ENCODE measurements around the gene C16orf92. TPM values are rescaled to one million over a fixed set of nuclear protein-coding genes. Genes with fewer than 3 reads are reported as not detected.
A peak's percentile ranks its signal among the peaks of the same experiment; 100 is the strongest.

Gene C16orf92
- total RNA-seq, 2 experiments from 2014 or later, result not detected

DNA sequence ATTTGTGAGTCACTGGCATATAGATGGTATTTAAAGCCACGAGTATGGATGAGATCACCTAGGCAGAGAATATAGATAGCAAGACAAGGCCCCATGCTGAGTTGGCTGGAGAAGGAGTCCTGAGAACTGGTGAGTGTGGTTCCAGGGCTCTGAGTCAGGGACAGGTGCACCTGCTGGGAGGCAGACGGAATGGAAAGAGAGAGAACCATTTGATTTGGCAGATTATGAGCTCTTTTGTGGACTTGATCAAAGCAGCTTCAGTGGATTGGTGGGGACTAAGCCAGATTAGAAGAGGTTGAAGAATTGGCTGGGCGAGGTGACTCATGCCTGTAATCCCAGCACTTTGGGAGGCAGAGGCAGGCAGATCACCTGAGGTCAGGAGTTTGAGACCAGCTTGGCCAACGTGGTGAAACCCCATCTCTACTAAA is 4.3 kb upstream of the C16orf92 start:
- H3K9me3 Mint-ChIP-seq, result no peaks in the 10 kb centered on the region
- Histone ChIP-seq H3K36me3 (ENCODE audit: insufficient read depth, low read length) (no peaks in the 10 kb centered on the region), H3K4me3 (ENCODE audit: low read length) (no peak overlapping the region), H3K9me3 (ENCODE audit: control insufficient read depth in 1 of 2, insufficient read depth in 1 of 2, low read length in 2 of 2) (no peaks in the 10 kb centered on the region), H3K27me3 (ENCODE audit: control insufficient read depth in 1 of 2, insufficient read depth in 2 of 2, low read length in 2 of 2) (no peaks in the 10 kb centered on the region), H3K4me1 (ENCODE audit: insufficient read depth, low read length) (peaks cover 13% of the 10 kb centered on the region), H3K27ac (ENCODE audit: low read depth in 1 of 2, low read length in 2 of 2) (no peak overlapping the region)
- intact Hi-C loops (cut with DNase I, micrococcal nuclease), result no loop called here
- TF ChIP-seq, protein P1, sequence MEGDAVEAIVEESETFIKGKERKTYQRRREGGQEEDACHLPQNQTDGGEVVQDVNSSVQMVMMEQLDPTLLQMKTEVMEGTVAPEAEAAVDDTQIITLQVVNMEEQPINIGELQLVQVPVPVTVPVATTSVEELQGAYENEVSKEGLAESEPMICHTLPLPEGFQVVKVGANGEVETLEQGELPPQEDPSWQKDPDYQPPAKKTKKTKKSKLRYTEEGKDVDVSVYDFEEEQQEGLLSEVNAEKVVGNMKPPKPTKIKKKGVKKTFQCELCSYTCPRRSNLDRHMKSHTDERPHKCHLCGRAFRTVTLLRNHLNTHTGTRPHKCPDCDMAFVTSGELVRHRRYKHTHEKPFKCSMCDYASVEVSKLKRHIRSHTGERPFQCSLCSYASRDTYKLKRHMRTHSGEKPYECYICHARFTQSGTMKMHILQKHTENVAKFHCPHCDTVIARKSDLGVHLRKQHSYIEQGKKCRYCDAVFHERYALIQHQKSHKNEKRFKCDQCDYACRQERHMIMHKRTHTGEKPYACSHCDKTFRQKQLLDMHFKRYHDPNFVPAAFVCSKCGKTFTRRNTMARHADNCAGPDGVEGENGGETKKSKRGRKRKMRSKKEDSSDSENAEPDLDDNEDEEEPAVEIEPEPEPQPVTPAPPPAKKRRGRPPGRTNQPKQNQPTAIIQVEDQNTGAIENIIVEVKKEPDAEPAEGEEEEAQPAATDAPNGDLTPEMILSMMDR (IDR thresholded peaks at IDR 0.05), result no peak
- POLR2A ChIA-PET, result no interaction called here
- CTCF ChIA-PET, result interaction anchor here (0.9 to 1.0 kb wide), 2 partner anchors 14 to 327 kb away, joined by 3 read pairs; no protein-coding TSS in a partner anchor
- peak overlapping the region; percentile 27 for H3K4me3 Mint-ChIP-seq
- peaks cover 12% of the 10 kb centered on the region for H3K4me1 Mint-ChIP-seq (ENCODE audit: low read depth)
- H3K36me3 Mint-ChIP-seq (ENCODE audit: low read depth), result no peaks in the 10 kb centered on the region
- DNase-seq (no peak), ATAC-seq (ENCODE audit: poor library complexity) (no peak)
- no peak overlapping the region for H3K27ac Mint-ChIP-seq
- peaks cover 4% of the 10 kb centered on the region for H3K27me3 Mint-ChIP-seq

DNA sequence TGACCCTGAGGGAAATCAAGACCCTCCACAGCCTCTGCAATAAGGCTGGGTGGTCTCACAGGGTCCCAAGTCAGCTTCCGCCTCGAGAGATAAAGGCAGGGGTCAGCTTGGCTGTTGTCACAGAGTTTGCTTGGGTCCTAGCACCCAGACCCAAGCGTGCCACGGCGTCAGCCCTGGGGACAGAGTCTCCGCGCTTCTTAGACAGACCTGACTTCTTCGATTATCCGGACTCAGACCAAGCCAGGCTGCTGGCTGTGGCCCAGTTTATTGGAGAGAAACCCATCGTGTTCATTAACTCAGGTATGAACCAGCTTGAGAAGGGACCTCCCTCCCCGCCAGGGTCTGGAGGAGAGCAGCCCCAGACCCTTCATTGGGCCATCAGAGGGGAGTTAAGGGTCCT is 588 bp downstream of the C16orf92 start:
- DNase-seq (peak in 1 of 14 experiments; percentile 23), ATAC-seq (ENCODE audit: poor library complexity) (no peak)
- no peak overlapping the region for H3K27ac ChIP-seq (ENCODE audit: low read depth in 1 of 2, low read length in 2 of 2)
- POLR2A ChIA-PET, result no interaction called here
- Mint-ChIP-seq H3K4me1 (ENCODE audit: low read depth) (peaks cover 12% of the 10 kb centered on the region), H3K36me3 (ENCODE audit: low read depth) (no peaks in the 10 kb centered on the region), H3K27ac (no peak overlapping the region), H3K4me3 (no peak overlapping the region), H3K9me3 (no peaks in the 10 kb centered on the region), H3K27me3 (peaks cover 18% of the 10 kb centered on the region)
- H3K36me3 ChIP-seq (ENCODE audit: insufficient read depth, low read length), result no peaks in the 10 kb centered on the region
- CTCF ChIA-PET, result interaction anchor here (1.0 to 1.1 kb wide), 2 partner anchors 9 to 332 kb away, joined by 3 read pairs; no protein-coding TSS in a partner anchor
- H3K4me1 ChIP-seq (ENCODE audit: insufficient read depth, low read length), result peaks cover 13% of the 10 kb centered on the region
- intact Hi-C loops (cut with DNase I, micrococcal nuclease), result loop anchor here in 1 of 2 experiments (5.0 kb wide), 2 partner anchors 176 to 376 kb away; no protein-coding TSS in a partner anchor
- TF ChIP-seq, protein P1 (IDR thresholded peaks at IDR 0.05), result no peak
- H3K27me3 ChIP-seq (ENCODE audit: control insufficient read depth in 1 of 2, insufficient read depth in 2 of 2, low read length in 2 of 2), result peaks cover 2 to 13% of the 10 kb centered on the region in 2 experiments
- peaks cover 0 to 2% of the 10 kb centered on the region in 2 experiments for H3K9me3 ChIP-seq (ENCODE audit: control insufficient read depth in 1 of 2, insufficient read depth in 1 of 2, low read length in 2 of 2)
- H3K4me3 ChIP-seq (ENCODE audit: low read length), result no peak overlapping the region

DNA sequence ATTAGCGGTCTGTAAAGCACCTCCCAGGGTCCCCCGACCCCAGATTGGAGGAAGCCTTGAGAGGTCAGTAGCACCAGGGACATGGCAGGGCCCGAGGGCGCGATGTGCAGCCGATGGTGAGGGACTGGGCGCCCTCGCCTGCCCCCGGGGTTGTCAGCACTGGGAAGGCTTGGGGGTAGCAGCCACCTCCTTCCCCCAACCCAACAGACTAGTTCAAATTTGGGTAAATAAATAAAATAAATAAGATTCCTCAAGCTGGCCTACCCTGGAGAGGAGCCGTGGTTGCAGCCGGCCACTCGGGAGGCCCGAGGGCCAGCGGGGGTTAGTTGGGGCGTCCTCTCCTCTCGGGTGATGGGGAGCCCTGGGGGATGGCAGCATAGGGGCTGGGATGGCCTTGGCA is 1.5 kb downstream of the C16orf92 start:
- no peaks in the 10 kb centered on the region for H3K9me3 Mint-ChIP-seq
- no peak for ATAC-seq (ENCODE audit: poor library complexity)

More for the DNA sequence above, 1.5 kb downstream of the C16orf92 start:
- H3K27ac ChIP-seq (ENCODE audit: low read depth in 1 of 2, low read length in 2 of 2), result no peak overlapping the region
- H3K9me3 ChIP-seq (ENCODE audit: control insufficient read depth in 1 of 2, insufficient read depth in 1 of 2, low read length in 2 of 2), result peaks cover 0 to 4% of the 10 kb centered on the region in 2 experiments
- H3K27ac Mint-ChIP-seq, result no peak overlapping the region
- H3K4me3 Mint-ChIP-seq, result no peak overlapping the region
- no peak overlapping the region for H3K4me3 ChIP-seq (ENCODE audit: low read length)
- H3K27me3 Mint-ChIP-seq, result peaks cover 25% of the 10 kb centered on the region
- peaks cover 13% of the 10 kb centered on the region for H3K4me1 ChIP-seq (ENCODE audit: insufficient read depth, low read length)
- TF ChIP-seq, protein P1 (IDR thresholded peaks at IDR 0.05), result no peak
- CTCF ChIA-PET, result no interaction called here
- peaks cover 11 to 21% of the 10 kb centered on the region in 2 experiments for H3K27me3 ChIP-seq (ENCODE audit: control insufficient read depth in 1 of 2, insufficient read depth in 2 of 2, low read length in 2 of 2)
- H3K4me1 Mint-ChIP-seq (ENCODE audit: low read depth), result peaks cover 12% of the 10 kb centered on the region
- H3K36me3 ChIP-seq (ENCODE audit: insufficient read depth, low read length), result no peaks in the 10 kb centered on the region
- H3K36me3 Mint-ChIP-seq (ENCODE audit: low read depth), result no peaks in the 10 kb centered on the region
- no peak for DNase-seq
- intact Hi-C loops (cut with DNase I, micrococcal nuclease), result loop anchor here in 1 of 2 experiments (5.0 kb wide), 2 partner anchors 177 to 377 kb away; no protein-coding TSS in a partner anchor
- POLR2A ChIA-PET, result no interaction called here
